ENCODE results near the gene CCDC30. TPM values are rescaled to one million over a fixed set of nuclear protein-coding genes. Genes with fewer than 3 reads are reported as not detected.

Gene CCDC30
- total RNA-seq, 4 donors from 2014 or later: 0.75 to 3.7 (median 1.7) TPM

DNA sequence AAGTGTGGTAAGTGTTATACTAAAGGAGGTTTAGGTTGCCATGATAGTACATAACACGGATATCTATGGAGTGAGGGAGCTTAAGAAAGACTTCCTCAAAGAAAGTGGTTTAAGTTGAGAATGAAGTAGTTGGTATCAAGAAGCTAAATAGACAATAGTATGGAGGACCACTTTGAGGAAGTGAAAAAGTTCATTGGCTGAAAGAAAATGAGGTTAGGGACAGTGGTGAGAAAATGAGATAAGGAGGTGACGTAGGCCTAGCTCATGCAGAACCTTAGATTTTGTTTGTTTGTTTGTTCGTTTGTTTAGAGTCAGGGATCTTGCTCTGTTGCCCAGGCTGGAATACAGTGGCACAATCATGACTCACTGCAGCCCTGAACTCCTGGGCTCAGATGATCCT is 122.9 kb downstream of the CCDC30 start:
- Histone ChIP-seq H3K36me3 (no peaks in the 10 kb centered on the region), H3K4me3 (no peak overlapping the region), H3K9me3 (peaks cover 9 to 13% of the 10 kb centered on the region in 2 donors), H3K27ac (no peak overlapping the region), H3K4me1 (no peaks in the 10 kb centered on the region), H3K27me3 (no peaks in the 10 kb centered on the region)
- WGBS, 2 donors (ENCODE audit: low coverage in 1 of 2): 82 to 85% methylated on average over 3 of the region's 3 CpGs
- TF ChIP-seq EP300 (IDR thresholded peaks at IDR 0.05; ENCODE audit: low read depth): no peak
- no peak for TF ChIP-seq POLR2AphosphoS5 (IDR thresholded peaks at IDR 0.05)
- TF ChIP-seq, protein P1, sequence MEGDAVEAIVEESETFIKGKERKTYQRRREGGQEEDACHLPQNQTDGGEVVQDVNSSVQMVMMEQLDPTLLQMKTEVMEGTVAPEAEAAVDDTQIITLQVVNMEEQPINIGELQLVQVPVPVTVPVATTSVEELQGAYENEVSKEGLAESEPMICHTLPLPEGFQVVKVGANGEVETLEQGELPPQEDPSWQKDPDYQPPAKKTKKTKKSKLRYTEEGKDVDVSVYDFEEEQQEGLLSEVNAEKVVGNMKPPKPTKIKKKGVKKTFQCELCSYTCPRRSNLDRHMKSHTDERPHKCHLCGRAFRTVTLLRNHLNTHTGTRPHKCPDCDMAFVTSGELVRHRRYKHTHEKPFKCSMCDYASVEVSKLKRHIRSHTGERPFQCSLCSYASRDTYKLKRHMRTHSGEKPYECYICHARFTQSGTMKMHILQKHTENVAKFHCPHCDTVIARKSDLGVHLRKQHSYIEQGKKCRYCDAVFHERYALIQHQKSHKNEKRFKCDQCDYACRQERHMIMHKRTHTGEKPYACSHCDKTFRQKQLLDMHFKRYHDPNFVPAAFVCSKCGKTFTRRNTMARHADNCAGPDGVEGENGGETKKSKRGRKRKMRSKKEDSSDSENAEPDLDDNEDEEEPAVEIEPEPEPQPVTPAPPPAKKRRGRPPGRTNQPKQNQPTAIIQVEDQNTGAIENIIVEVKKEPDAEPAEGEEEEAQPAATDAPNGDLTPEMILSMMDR (IDR thresholded peaks at IDR 0.05): no peak
- TF ChIP-seq POLR2A (IDR thresholded peaks at IDR 0.05): no peak
- in situ Hi-C loops (cut with MboI; ENCODE audit: low pct_ligation_motif_present in 1 of 4, low pct_unique_long_range_greater_than_20kb in 1 of 4, low sequenced_read_pairs in 3 of 4): loop anchor here in 2 of 4 donors (5.0 to 25.0 kb wide), 2 partner anchors 161 to 476 kb away; no protein-coding TSS in a partner anchor
- DNase-seq: no peak
- intact Hi-C loops (cut with DNase I; ENCODE audit: low total_unique reads): no loop called here

DNA sequence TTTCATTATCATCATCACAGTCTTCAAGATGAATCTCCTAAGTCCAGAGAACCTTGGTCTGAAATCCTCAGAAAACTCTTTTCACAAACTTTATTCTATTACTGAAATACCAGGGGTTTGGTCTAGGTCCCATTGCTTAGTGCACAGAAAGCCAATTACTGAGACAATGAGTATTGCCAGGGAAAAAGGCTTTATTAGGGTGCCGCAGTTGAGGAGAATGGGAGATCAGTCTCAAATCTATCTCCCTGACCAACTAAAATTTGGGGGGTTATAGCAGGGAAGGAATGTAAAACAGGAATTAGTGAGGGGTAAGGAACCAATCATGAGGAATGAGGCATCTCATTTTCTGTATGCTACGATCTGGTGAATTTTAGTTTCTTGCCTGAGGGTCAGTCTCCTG is 124.7 kb downstream of the CCDC30 start:
- H3K4me1 ChIP-seq: no peaks in the 10 kb centered on the region
- in situ Hi-C loops (cut with MboI; ENCODE audit: low pct_ligation_motif_present in 1 of 4, low pct_unique_long_range_greater_than_20kb in 1 of 4, low sequenced_read_pairs in 3 of 4): loop anchor here in 2 of 4 donors (5.0 to 25.0 kb wide), 2 partner anchors 160 to 475 kb away; no protein-coding TSS in a partner anchor

GRCh38 chr1:42592811-42593210 is 129.7 kb downstream of the CCDC30 start:
- in situ Hi-C loops (cut with MboI; ENCODE audit: low pct_ligation_motif_present in 1 of 4, low pct_unique_long_range_greater_than_20kb in 1 of 4, low sequenced_read_pairs in 3 of 4): loop anchor here in 1 of 4 donors (25.0 kb wide), 1 partner anchor 469 kb away; no protein-coding TSS in a partner anchor
- WGBS, 2 donors (ENCODE audit: low coverage in 1 of 2): 100% methylated on average over 3 of the region's 3 CpGs

More for the DNA sequence above, 124.7 kb downstream of the CCDC30 start:
- 95 to 100% methylated on average over 2 of the region's 2 CpGs for WGBS, 2 donors (ENCODE audit: low coverage in 1 of 2)
- H3K4me3 ChIP-seq: no peak overlapping the region
- TF ChIP-seq, protein P1 (IDR thresholded peaks at IDR 0.05): no peak
- no peak for DNase-seq
- no peaks in the 10 kb centered on the region for H3K27me3 ChIP-seq
- no peaks in the 10 kb centered on the region for H3K36me3 ChIP-seq
- intact Hi-C loops (cut with DNase I; ENCODE audit: low total_unique reads): no loop called here
- H3K27ac ChIP-seq: no peak overlapping the region
- H3K9me3 ChIP-seq: peaks cover 9 to 13% of the 10 kb centered on the region in 2 donors

DNA sequence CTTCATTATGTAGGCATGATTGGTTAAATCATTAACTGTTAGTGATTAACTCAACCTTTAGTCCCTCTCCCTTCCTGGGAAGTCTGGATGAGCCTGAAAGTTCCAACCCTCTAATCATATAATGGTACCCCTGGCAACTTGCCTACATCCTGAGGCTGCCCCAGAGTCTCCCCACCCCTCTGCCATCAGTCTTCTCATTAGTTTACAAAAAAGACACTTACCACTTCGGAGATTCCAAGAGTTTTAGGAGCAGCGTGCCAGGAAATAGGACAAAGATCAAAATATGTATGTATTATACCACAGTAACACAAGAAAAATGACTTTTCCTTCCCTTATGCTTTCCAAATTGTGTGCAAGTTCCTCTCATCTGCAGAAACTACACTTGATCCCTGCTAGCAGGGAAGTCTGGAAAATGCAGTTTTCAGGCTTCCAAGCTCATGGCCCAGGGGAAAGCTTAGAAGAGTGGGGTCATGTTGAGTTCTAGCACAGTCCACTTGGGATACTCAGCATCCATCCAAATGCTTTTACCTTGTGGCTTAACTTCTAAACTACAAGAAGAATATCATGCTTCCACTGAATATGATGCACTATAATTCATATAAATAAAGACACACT is 130.5 kb downstream of the CCDC30 start:
- no peaks in the 10 kb centered on the region for H3K27me3 ChIP-seq
- TF ChIP-seq POLR2A (IDR thresholded peaks at IDR 0.05) (no peak), POLR2AphosphoS5 (IDR thresholded peaks at IDR 0.05) (no peak), EP300 (IDR thresholded peaks at IDR 0.05; ENCODE audit: low read depth) (no peak)
- TF ChIP-seq, protein P1 (IDR thresholded peaks at IDR 0.05): no peak
- H3K36me3 ChIP-seq: no peaks in the 10 kb centered on the region
- in situ Hi-C loops (cut with MboI; ENCODE audit: low pct_ligation_motif_present in 1 of 4, low pct_unique_long_range_greater_than_20kb in 1 of 4, low sequenced_read_pairs in 3 of 4): loop anchor here in 1 of 4 donors (25.0 kb wide), 1 partner anchor 469 kb away; no protein-coding TSS in a partner anchor
- H3K27ac ChIP-seq: no peak overlapping the region
- 49 to 74% methylated on average over 2 of the region's 2 CpGs for WGBS, 2 donors (ENCODE audit: low coverage in 1 of 2)
- no peak overlapping the region for H3K4me3 ChIP-seq
- intact Hi-C loops (cut with DNase I; ENCODE audit: low total_unique reads): no loop called here
- H3K9me3 ChIP-seq: no peaks in the 10 kb centered on the region
- no peak for DNase-seq
- no peaks in the 10 kb centered on the region for H3K4me1 ChIP-seq

More at GRCh38 chr1:42592811-42593210, 129.7 kb downstream of the CCDC30 start:
- intact Hi-C loops (cut with DNase I; ENCODE audit: low total_unique reads): no loop called here
- no peaks in the 10 kb centered on the region for H3K4me1 ChIP-seq
- H3K36me3 ChIP-seq: no peaks in the 10 kb centered on the region
- TF ChIP-seq POLR2A (IDR thresholded peaks at IDR 0.05) (no peak), EP300 (IDR thresholded peaks at IDR 0.05; ENCODE audit: low read depth) (no peak), POLR2AphosphoS5 (IDR thresholded peaks at IDR 0.05) (no peak)
- TF ChIP-seq, protein P1 (IDR thresholded peaks at IDR 0.05): no peak
- H3K9me3 ChIP-seq: peaks cover 3 to 4% of the 10 kb centered on the region in 2 donors
- no peak overlapping the region for H3K27ac ChIP-seq
- no peak overlapping the region for H3K4me3 ChIP-seq
- DNase-seq: no peak
- H3K27me3 ChIP-seq: no peaks in the 10 kb centered on the region

All from transverse colon (tissue), 4 donors.